ENCODE measurements around the gene FKBP4. TPM values are rescaled to one million over a fixed set of nuclear protein-coding genes. Genes with fewer than 3 reads are reported as not detected.

The FKBP4 gene
- total and polyA plus RNA-seq, 9 of the 15 experiments (the other 6 are each of a cell fraction or from before 2014, with no cell fraction given): 16.3 to 154 (median 90.1) TPM

DNA sequence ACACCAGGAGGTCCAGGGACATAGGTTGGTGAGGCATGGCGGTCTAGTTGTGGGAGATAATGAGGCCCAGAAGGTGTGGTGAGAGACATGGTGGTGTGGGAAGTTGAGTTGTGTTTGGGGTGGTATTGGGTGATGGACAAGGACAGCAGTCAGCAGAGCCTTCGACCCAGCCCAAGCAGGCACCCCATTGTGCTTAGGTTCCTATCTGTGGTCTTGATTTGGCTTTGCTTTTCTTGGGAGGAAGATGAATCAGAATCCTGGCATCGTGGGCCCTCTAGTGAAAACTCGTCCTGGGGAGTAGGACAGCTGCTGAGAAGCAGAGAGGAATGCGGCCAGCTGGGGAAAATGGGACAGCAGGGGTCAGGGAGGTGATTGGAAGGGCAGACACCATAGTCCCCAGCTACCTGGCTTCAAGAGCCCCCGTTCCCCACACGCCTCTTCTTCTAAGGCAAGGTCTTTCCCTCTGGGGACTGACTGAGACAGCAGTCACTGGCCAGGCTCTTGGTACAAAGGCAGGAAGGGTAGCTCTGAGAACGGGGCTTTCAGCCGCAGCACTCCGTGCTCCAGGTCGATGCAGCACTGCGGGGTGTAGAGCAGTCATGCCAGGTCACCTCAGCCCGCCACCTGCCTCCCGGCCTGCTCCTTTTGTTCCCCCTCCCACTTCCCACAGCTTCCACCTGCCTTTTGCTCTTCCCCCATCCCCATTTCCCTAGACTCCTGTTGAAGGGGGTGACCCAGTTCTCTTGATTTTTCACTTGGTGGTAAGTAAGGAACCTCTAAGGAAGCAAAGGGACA is 32.1 kb downstream of the FKBP4 start:
- FAIRE-seq (no peak), DNase-seq (ENCODE audit: extremely low read depth in 1 of 4, low spot score in 3 of 4) (no peak), ATAC-seq (no peak)
- POLR2A ChIA-PET: no interaction called here
- no TSS peak for BruUV-seq (replicated peaks)
- Histone ChIP-seq H3K27me3 (ENCODE audit: control insufficient read depth in 2 of 2, insufficient read depth in 2 of 2, low read length in 2 of 2) (no peaks in the 10 kb centered on the region), H3K27ac (ENCODE audit: extremely low read depth, low read depth, low read length) (no peak overlapping the region), H3K4me1 (replicated peaks in 1 of 2; ENCODE audit: control insufficient read depth in 2 of 2, insufficient read depth in 2 of 2, low read length in 2 of 2) (no peaks in the 10 kb centered on the region), H3K36me3 (ENCODE audit: control insufficient read depth, insufficient read depth, low read length) (peaks cover 54% of the 10 kb centered on the region; the same call in 1 of the 3 replicates), H3K9me3 (replicated peaks; ENCODE audit: control insufficient read depth, insufficient read depth, low read depth, low read length) (no peaks in the 10 kb centered on the region), H3K9ac (ENCODE audit: insufficient read depth in 1 of 2, low read depth in 2 of 2, low read length in 2 of 2) (no peak overlapping the region; a peak in 1 of 4 replicates), H3K4me3 (no peak overlapping the region), H3K4me2 (ENCODE audit: insufficient read depth, low read length) (no peak overlapping the region), H4K20me1 (replicated peaks; ENCODE audit: control insufficient read depth, insufficient read depth, low read length) (no peaks in the 10 kb centered on the region), H3K9me1 (ENCODE audit: control insufficient read depth, insufficient read depth, low read length) (no peaks in the 10 kb centered on the region), H3K79me2 (ENCODE audit: control insufficient read depth, insufficient read depth, low read length) (no peaks in the 10 kb centered on the region), H2AFZ (ENCODE audit: low read depth, low read length) (no peak overlapping the region)
- intact Hi-C loops (cut with micrococcal nuclease): no loop called here
- WGBS (ENCODE audit: insufficient coverage, low coverage, missing lambda C conversion rate): 79% methylated on average over 9 of the region's 14 CpGs
- no peak for TF ChIP-seq POLR2B (IDR thresholded peaks at IDR 0.05; ENCODE audit: low read depth, partially characterized antibody)
- TF ChIP-seq TEAD2 (tag; IDR thresholded peaks at IDR 0.05): no peak
- no peak for TF ChIP-seq NCOA4 (IDR thresholded peaks at IDR 0.05; ENCODE audit: partially characterized antibody)
- TF ChIP-seq, protein P1, sequence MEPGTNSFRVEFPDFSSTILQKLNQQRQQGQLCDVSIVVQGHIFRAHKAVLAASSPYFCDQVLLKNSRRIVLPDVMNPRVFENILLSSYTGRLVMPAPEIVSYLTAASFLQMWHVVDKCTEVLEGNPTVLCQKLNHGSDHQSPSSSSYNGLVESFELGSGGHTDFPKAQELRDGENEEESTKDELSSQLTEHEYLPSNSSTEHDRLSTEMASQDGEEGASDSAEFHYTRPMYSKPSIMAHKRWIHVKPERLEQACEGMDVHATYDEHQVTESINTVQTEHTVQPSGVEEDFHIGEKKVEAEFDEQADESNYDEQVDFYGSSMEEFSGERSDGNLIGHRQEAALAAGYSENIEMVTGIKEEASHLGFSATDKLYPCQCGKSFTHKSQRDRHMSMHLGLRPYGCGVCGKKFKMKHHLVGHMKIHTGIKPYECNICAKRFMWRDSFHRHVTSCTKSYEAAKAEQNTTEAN (CRISPR knock-in tag; IDR thresholded peaks at IDR 0.05): no peak
- CTCF ChIA-PET (ENCODE audit: low intra/inter-chr PET ratio): no interaction called here
- in situ Hi-C loops (cut with MboI): no loop called here
